ENCODE results near the gene BCL2. TPM values are rescaled to one million over a fixed set of nuclear protein-coding genes. Genes with fewer than 3 reads are reported as not detected.
A peak's percentile ranks its signal among the peaks of the same experiment; 100 is the strongest.

BCL2 gene
- total RNA-seq, 2 donors from 2014 or later: 14.8 to 38.4 TPM

- peak overlapping the region; percentile 8 to 40 for H3K27ac ChIP-seq
- 82% methylated on average over 7 of the region's 7 CpGs for WGBS
These were observed 158.4 kb downstream of the BCL2 start for GRCh38 chr18:63161032-63161760.

GRCh38 chr18:63160172-63160995 lies 159.2 kb downstream of the BCL2 start:
- TF ChIP-seq CTCF (IDR thresholded peaks at IDR 0.05) (no peak), POLR2A (IDR thresholded peaks at IDR 0.05) (no peak), POLR2AphosphoS5 (IDR thresholded peaks at IDR 0.05) (no peak)

More at GRCh38 chr18:63161032-63161760, 158.4 kb downstream of the BCL2 start:
- Histone ChIP-seq H3K9me3 (no peaks in the 10 kb centered on the region), H3K4me3 (no peak overlapping the region), H3K36me3 (no peaks in the 10 kb centered on the region), H3K27me3 (replicated peaks; ENCODE audit: insufficient read depth) (no peaks in the 10 kb centered on the region), H3K4me1 (replicated peaks) (peaks cover 5% of the 10 kb centered on the region)
- no peak for DNase-seq (ENCODE audit: low spot score)
- intact Hi-C loops (cut with DNase I): no loop called here
- TF ChIP-seq POLR2A (IDR thresholded peaks at IDR 0.05) (no peak), CTCF (IDR thresholded peaks at IDR 0.05) (no peak), POLR2AphosphoS5 (IDR thresholded peaks at IDR 0.05) (no peak)

GRCh38 chr18:63159590-63159989 lies 160.0 kb downstream of the BCL2 start:
- no peak for TF ChIP-seq CTCF (IDR thresholded peaks at IDR 0.05)
- TF ChIP-seq POLR2A (IDR thresholded peaks at IDR 0.05): no peak
- no peak for TF ChIP-seq POLR2AphosphoS5 (IDR thresholded peaks at IDR 0.05)
- Histone ChIP-seq H3K27me3 (replicated peaks; ENCODE audit: insufficient read depth) (no peaks in the 10 kb centered on the region), H3K27ac (no peak overlapping the region), H3K4me3 (no peak overlapping the region), H3K4me1 (replicated peaks) (peaks cover 13% of the 10 kb centered on the region), H3K9me3 (no peaks in the 10 kb centered on the region), H3K36me3 (no peaks in the 10 kb centered on the region)
- 71% methylated on average over 9 of the region's 9 CpGs for WGBS
- intact Hi-C loops (cut with DNase I): no loop called here
- DNase-seq (ENCODE audit: low spot score): no peak

More at GRCh38 chr18:63160172-63160995, 159.2 kb downstream of the BCL2 start:
- no peak for DNase-seq (ENCODE audit: low spot score)
- WGBS: 65% methylated on average over 13 of the region's 13 CpGs
- intact Hi-C loops (cut with DNase I): no loop called here
- H3K4me3 ChIP-seq: no peak overlapping the region
- no peaks in the 10 kb centered on the region for H3K36me3 ChIP-seq
- H3K9me3 ChIP-seq: no peaks in the 10 kb centered on the region
- H3K27ac ChIP-seq: peak overlapping the region in 1 of 2 donors; percentile 20
- H3K27me3 ChIP-seq (replicated peaks; ENCODE audit: insufficient read depth): no peaks in the 10 kb centered on the region
- H3K4me1 ChIP-seq (replicated peaks): peaks cover 13% of the 10 kb centered on the region

GRCh38 chr18:63158676-63159291 lies 160.8 kb downstream of the BCL2 start:
- intact Hi-C loops (cut with DNase I): no loop called here
- TF ChIP-seq CTCF (IDR thresholded peaks at IDR 0.05): no peak
- no peak for TF ChIP-seq POLR2AphosphoS5 (IDR thresholded peaks at IDR 0.05)
- no peak for TF ChIP-seq POLR2A (IDR thresholded peaks at IDR 0.05)
- Histone ChIP-seq H3K9me3 (no peaks in the 10 kb centered on the region), H3K36me3 (no peaks in the 10 kb centered on the region), H3K27me3 (replicated peaks; ENCODE audit: insufficient read depth) (no peaks in the 10 kb centered on the region), H3K4me1 (replicated peaks) (peaks cover 13% of the 10 kb centered on the region), H3K27ac (no peak overlapping the region), H3K4me3 (no peak overlapping the region)
- no peak for DNase-seq (ENCODE audit: low spot score)
- 82% methylated on average over 6 of the region's 6 CpGs for WGBS

Measured in prostate gland (tissue), 2 donors.